Neuronal stem cell (in vitro differentiated cells): ENCODE results near the gene MLYCD.

Source experiments
- DNase-seq: peaks from one replicate; pipeline ENCODE4 v3.0.0-alpha.2; 2013; ENCODE audit warnings: low spot score
- H2AFZ ChIP-seq: one replicate; pipeline ENCODE4 v1.6.1; 2013; ENCODE audit warnings: mild to moderate bottlenecking, low read length, inconsistent platforms
- H2AK5ac ChIP-seq: 2 replicates; pipeline ENCODE4 v1.6.1; 2013; ENCODE audit warnings: low read depth, mild to moderate bottlenecking, inconsistent platforms, low read length, moderate library complexity, mixed read lengths
- H2BK120ac ChIP-seq: 2 replicates; pipeline ENCODE4 v1.6.1; 2013; ENCODE audit warnings: low read depth, mild to moderate bottlenecking, inconsistent platforms, low read length, moderate library complexity, mixed read lengths
- H2BK12ac ChIP-seq: one replicate; pipeline ENCODE4 v1.6.1; 2013; ENCODE audit warnings: low read length, inconsistent platforms
- H2BK15ac ChIP-seq: 2 replicates; pipeline ENCODE4 v1.6.1; 2013; ENCODE audit warnings: mild to moderate bottlenecking, low read length, inconsistent platforms, mixed read lengths
- H2BK5ac ChIP-seq: one replicate; pipeline ENCODE4 v1.6.1; 2013; ENCODE audit warnings: inconsistent platforms, mild to moderate bottlenecking, low read length, moderate library complexity
- H3K14ac ChIP-seq: one replicate; pipeline ENCODE4 v1.6.1; 2013; ENCODE audit warnings: low read length, inconsistent platforms
- H3K18ac ChIP-seq: 2 replicates; pipeline ENCODE4 v1.6.1; 2013; ENCODE audit warnings: low read length, inconsistent platforms
- H3K23ac ChIP-seq: 2 replicates; pipeline ENCODE4 v1.6.1; 2013; ENCODE audit warnings: low read depth, mild to moderate bottlenecking, mixed read lengths, low read length, inconsistent platforms; ENCODE audit not compliant: poor library complexity
- H3K27ac ChIP-seq: replicated peaks from 3 replicates; pipeline ENCODE4 v1.5.1; 2013; ENCODE audit warnings: low read length, inconsistent platforms
- H3K27me3 ChIP-seq, 3 experiments: 2 replicates each; pipeline ENCODE4 v1.6.1; 2013; ENCODE audit warnings: low read length in 3 of 3, mild to moderate bottlenecking in 2 of 3, inconsistent platforms in 1 of 3, low read depth in 1 of 3, mixed read lengths in 1 of 3, moderate library complexity in 1 of 3; ENCODE audit not compliant: control insufficient read depth in 3 of 3, insufficient read depth in 3 of 3
- H3K36me3 ChIP-seq, 2 donors: replicated peaks in 1 of 2; 2 replicates each; pipeline ENCODE4 v1.6.1; 2013; ENCODE audit warnings: low read length in 2 of 2; ENCODE audit not compliant: control insufficient read depth in 2 of 2, insufficient read depth in 2 of 2
- H3K4ac ChIP-seq: 2 replicates; pipeline ENCODE4 v1.6.1; 2013; ENCODE audit warnings: inconsistent platforms, mild to moderate bottlenecking, low read length, moderate library complexity
- H3K4me1 ChIP-seq, 2 donors: 1 replicate in 1 of 2; 2 replicates in 1 of 2; pipeline ENCODE4 v1.6.1; 2013; ENCODE audit warnings: low read length in 2 of 2, low read depth in 1 of 2; ENCODE audit not compliant: control insufficient read depth in 2 of 2, insufficient read depth in 1 of 2
- H3K4me2 ChIP-seq: one replicate; pipeline ENCODE4 v1.6.1; 2013; ENCODE audit warnings: mild to moderate bottlenecking, low read length, inconsistent platforms; ENCODE audit not compliant: insufficient read depth, poor library complexity, severe bottlenecking
- H3K4me3 ChIP-seq, 2 donors: 2 replicates each; pipeline ENCODE4 v1.5.1; 2013; ENCODE audit warnings: low read length in 2 of 2, mild to moderate bottlenecking in 2 of 2, inconsistent platforms in 1 of 2, moderate library complexity in 1 of 2
- H3K79me1 ChIP-seq: one replicate; pipeline ENCODE4 v1.6.1; 2013; ENCODE audit warnings: low read depth, mild to moderate bottlenecking, inconsistent platforms, low read length, moderate library complexity
- H3K9ac ChIP-seq: one replicate; pipeline ENCODE4 v1.6.1; 2013; ENCODE audit warnings: mild to moderate bottlenecking, low read depth, low read length, inconsistent platforms; ENCODE audit not compliant: poor library complexity
- H3K9me3 ChIP-seq, 2 donors: replicated peaks in 1 of 2; 2 replicates each; pipeline versions ENCODE3 to v1.6.1; 2013; ENCODE audit warnings: low read length in 2 of 2, mild to moderate bottlenecking in 2 of 2, inconsistent platforms in 1 of 2, low read depth in 1 of 2, mixed read lengths in 1 of 2, moderate library complexity in 1 of 2; ENCODE audit not compliant: control insufficient read depth in 2 of 2, insufficient read depth in 1 of 2
- H4K8ac ChIP-seq: one replicate; pipeline ENCODE4 v1.6.1; 2013; ENCODE audit warnings: low read depth, mild to moderate bottlenecking, inconsistent platforms, low read length, moderate library complexity
- H4K91ac ChIP-seq: one replicate; pipeline ENCODE4 v1.6.1; 2013; ENCODE audit warnings: low read length, low read depth, mild to moderate bottlenecking, inconsistent platforms; ENCODE audit not compliant: poor library complexity
- WGBS, 2 donors: extraction: QIAGEN DNeasy Blood & Tissue Kit; methylation state at CpG; one replicate each; pipeline ENCODE4 v1.1.7; 2013; ENCODE audit warnings: missing lambda C conversion rate in 2 of 2, mixed read lengths in 1 of 2; ENCODE audit not compliant: insufficient read length in 2 of 2, insufficient replicate concordance in 1 of 2; ENCODE audit errors: extremely low coverage in 2 of 2; 5-methylcytosine and 5-hydroxymethylcytosine counted together

MLYCD gene

DNA sequence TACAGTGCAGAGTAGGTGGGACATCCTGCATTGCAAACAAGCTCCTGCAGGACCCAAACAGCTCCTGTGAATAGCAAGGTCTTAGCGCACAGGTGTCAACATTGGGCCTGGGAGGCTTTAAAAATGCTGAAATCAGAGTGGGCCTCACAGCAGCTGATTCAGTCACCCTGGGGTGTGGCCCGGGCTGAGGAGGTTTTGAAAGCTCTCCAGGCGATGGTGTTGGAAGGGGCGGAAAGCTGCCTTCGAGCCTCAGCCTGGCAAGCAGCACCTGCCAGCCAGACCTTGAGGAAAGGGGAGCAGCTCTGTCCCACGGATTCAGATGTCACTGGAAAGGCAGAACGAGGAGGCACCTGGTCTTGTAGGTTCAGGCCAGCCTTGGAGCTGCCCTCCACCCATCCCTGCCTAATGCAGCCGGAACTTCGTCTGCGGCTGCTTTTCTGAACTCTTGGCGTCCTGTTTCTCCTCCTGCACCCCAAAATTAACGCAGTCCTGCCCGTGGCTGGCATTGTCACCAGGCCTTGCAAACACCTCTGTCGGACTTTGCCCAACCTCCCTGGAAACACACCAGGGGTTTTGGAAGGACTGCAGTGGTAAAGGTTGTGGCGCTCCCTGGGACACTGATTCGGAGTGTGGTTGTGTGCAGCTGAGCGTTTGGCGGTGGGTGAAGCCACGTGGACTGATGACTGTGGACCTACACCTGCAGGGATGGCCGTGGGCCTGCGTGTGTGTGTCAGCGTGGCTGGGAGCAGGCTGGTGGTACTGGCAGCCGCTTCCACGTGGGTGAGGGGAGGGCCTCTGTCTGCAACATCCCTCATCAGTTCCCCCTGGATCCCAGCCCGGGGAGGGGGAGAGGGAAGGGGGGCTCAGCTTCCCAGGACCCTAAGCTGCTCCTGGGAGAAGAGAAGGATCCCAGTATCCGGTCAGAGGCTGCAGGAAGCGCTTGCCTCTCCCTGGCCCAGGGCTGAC lies 72.5 kb downstream of the MLYCD start:
- no CpG with 5 or more reads among the region's 27 CpGs for WGBS, 2 donors
- Histone ChIP-seq H3K4me1 (peaks cover 8 to 10% of the 10 kb centered on the region in 2 donors), H3K4me2 (no peak overlapping the region), H3K18ac (peak overlapping the region; percentile 67), H2BK15ac (peak overlapping the region; percentile 93), H3K4ac (no peak overlapping the region), H3K27me3 (peaks cover 0 to 2% (median 0%) of the 10 kb centered on the region in 3 experiments), H3K27ac (peak overlapping the region; percentile 21), H3K14ac (peak overlapping the region; percentile 79), H2AK5ac (peak overlapping the region; percentile 53), H3K79me1 (peaks cover 2% of the 10 kb centered on the region), H2BK5ac (peak overlapping the region; percentile 5), H3K9me3 (no peaks in the 10 kb centered on the region), H2AFZ (no peak overlapping the region), H2BK12ac (no peak overlapping the region), H2BK120ac (no peak overlapping the region), H3K36me3 (no peaks in the 10 kb centered on the region), H3K9ac (peak overlapping the region; percentile 66), H4K8ac (no peak overlapping the region), H3K4me3 (peak overlapping the region in 1 of 2 donors; percentile 41), H4K91ac (no peak overlapping the region), H3K23ac (peak overlapping the region; percentile 87)
- no peak for DNase-seq

DNA sequence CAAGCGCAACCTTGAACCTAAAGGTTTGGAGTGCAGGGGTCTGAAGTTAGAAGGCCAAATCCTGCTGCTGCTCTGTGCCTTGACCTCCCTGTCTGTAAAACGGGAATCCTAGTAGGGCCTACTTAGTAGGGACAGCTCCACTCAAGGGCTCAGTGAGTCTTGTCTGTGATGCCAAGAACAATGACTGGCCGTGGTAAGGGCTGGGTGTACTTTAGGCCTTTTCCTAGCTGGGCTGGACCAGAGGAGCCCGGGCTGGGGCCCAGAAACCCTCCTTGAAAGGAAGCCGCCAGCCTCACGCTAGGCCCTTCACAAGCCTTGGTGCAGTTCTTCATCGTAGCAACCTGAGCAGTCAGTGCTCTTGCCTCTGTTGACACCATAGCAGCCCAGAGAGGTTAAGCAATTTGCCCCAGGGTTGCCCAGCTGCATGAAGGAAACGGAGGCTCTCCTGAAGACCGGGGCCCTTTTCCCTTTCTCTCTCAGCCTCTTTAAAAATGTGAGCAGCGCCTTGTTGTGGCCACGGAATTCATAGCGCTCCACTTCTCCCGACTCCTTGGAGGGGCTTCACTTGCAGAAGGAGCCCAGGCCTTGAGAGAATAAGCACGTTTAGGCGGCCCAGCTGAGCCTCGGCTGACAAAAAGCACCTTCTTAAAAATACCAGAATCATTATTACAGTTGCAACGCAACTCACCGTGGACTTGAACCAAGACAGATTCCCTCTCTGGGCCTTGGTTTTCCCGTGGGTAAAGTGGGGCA lies 73.5 kb downstream of the MLYCD start:
- Histone ChIP-seq H2AK5ac (peak overlapping the region; percentile 57), H3K18ac (no peak overlapping the region), H3K36me3 (no peaks in the 10 kb centered on the region), H2BK15ac (no peak overlapping the region), H3K23ac (no peak overlapping the region), H3K4me3 (no peak overlapping the region), H3K9me3 (peaks cover 0 to 8% of the 10 kb centered on the region in 2 donors), H3K4ac (peak overlapping the region; percentile 71), H2BK12ac (no peak overlapping the region), H2BK120ac (no peak overlapping the region), H3K27me3 (peaks cover 0 to 2% (median 0%) of the 10 kb centered on the region in 3 experiments), H3K27ac (no peak overlapping the region), H4K8ac (peak overlapping the region; percentile 75), H4K91ac (no peak overlapping the region), H3K14ac (no peak overlapping the region), H3K79me1 (peaks cover 2% of the 10 kb centered on the region), H2BK5ac (peak overlapping the region; percentile 5), H3K4me2 (no peak overlapping the region), H3K9ac (no peak overlapping the region), H2AFZ (no peak overlapping the region), H3K4me1 (peaks cover 8 to 10% of the 10 kb centered on the region in 2 donors)
- DNase-seq, result no peak
- no CpG with 5 or more reads among the region's 19 CpGs for WGBS, 2 donors

DNA sequence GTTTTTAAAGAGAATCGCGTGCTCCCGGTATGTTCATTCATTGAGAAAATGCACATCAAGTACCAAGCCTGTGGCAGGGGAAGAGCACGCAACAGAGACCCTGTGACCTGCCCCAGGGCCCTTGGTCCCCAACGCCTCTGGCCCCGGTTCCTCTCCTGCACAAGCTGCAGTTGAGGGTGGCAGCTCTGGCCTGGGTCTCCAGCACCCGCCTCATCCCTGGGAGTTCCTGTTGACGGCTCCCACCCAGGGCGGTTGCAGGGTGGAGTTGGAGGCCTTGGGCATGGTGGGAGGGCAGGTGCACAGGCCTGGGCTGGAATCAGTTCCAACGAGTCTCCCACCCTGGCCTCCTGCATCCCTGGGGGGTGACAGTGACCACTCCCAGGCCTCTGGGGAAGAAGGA lies 74.2 kb downstream of the MLYCD start:
- peak overlapping the region; percentile 28 for H3K23ac ChIP-seq
- no peak overlapping the region for H3K4me2 ChIP-seq
- H3K36me3 ChIP-seq, result peaks cover 0 to 4% of the 10 kb centered on the region in 2 donors
- H3K4ac ChIP-seq, result no peak overlapping the region
- H2BK5ac ChIP-seq, result no peak overlapping the region
- WGBS, 2 donors, result no CpG with 5 or more reads among the region's 10 CpGs
- H3K9ac ChIP-seq, result no peak overlapping the region
- peaks cover 2% of the 10 kb centered on the region for H3K79me1 ChIP-seq
- H3K9me3 ChIP-seq, result peaks cover 0 to 14% of the 10 kb centered on the region in 2 donors
- peak overlapping the region; percentile 28 for H3K14ac ChIP-seq
- no peak overlapping the region for H4K91ac ChIP-seq
- H3K27me3 ChIP-seq, result peaks cover 0 to 2% (median 0%) of the 10 kb centered on the region in 3 experiments
- no peak overlapping the region for H2AFZ ChIP-seq
- H3K27ac ChIP-seq, result no peak overlapping the region
- no peak overlapping the region for H3K4me3 ChIP-seq
- peak overlapping the region; percentile 10 for H2AK5ac ChIP-seq
- DNase-seq, result no peak
- no peak overlapping the region for H4K8ac ChIP-seq
- H2BK15ac ChIP-seq, result no peak overlapping the region
- peak overlapping the region; percentile 65 for H3K18ac ChIP-seq
- peaks cover 8 to 10% of the 10 kb centered on the region in 2 donors for H3K4me1 ChIP-seq
- no peak overlapping the region for H2BK120ac ChIP-seq
- H2BK12ac ChIP-seq, result no peak overlapping the region
